Measurements from ENCODE around the gene ST7.

Gene ST7

DNA sequence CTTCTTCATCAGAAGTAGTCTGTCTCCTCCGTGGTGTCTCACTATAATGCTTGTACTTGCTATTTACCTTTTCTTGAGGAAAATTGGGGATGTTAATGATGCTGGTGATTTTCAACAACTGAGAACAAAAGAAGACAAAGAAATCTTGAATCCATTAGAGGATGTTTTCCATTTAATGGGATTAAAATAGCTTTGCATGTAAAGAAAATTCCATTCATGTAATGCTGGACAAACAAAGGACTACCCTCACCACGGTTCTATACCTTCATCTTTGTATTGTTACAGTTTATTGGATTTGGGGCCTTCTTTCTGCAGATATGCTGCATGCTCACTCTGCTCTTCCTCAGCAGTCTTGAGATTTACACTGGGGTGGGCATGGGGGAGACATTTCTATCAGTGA, 241.1 kb downstream of the ST7 start:
- no peak for TF ChIP-seq MYC (IDR thresholded peaks at IDR 0.05; ENCODE audit: low read depth, low read length)
- TF ChIP-seq, protein P1, sequence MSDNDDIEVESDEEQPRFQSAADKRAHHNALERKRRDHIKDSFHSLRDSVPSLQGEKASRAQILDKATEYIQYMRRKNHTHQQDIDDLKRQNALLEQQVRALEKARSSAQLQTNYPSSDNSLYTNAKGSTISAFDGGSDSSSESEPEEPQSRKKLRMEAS (IDR thresholded peaks at IDR 0.05; ENCODE audit: low read depth, low read length): no peak
- TF ChIP-seq, protein P2, sequence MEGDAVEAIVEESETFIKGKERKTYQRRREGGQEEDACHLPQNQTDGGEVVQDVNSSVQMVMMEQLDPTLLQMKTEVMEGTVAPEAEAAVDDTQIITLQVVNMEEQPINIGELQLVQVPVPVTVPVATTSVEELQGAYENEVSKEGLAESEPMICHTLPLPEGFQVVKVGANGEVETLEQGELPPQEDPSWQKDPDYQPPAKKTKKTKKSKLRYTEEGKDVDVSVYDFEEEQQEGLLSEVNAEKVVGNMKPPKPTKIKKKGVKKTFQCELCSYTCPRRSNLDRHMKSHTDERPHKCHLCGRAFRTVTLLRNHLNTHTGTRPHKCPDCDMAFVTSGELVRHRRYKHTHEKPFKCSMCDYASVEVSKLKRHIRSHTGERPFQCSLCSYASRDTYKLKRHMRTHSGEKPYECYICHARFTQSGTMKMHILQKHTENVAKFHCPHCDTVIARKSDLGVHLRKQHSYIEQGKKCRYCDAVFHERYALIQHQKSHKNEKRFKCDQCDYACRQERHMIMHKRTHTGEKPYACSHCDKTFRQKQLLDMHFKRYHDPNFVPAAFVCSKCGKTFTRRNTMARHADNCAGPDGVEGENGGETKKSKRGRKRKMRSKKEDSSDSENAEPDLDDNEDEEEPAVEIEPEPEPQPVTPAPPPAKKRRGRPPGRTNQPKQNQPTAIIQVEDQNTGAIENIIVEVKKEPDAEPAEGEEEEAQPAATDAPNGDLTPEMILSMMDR (IDR thresholded peaks at IDR 0.05; ENCODE audit: low read depth, low read length): no peak
- no peak for TF ChIP-seq POLR2A (IDR thresholded peaks at IDR 0.05; ENCODE audit: extremely low read depth, insufficient read length)
- H3K4me3 ChIP-seq (ENCODE audit: low read depth, low read length): no peak overlapping the region
- no peak for DNase-seq (ENCODE audit: low read depth)

DNA sequence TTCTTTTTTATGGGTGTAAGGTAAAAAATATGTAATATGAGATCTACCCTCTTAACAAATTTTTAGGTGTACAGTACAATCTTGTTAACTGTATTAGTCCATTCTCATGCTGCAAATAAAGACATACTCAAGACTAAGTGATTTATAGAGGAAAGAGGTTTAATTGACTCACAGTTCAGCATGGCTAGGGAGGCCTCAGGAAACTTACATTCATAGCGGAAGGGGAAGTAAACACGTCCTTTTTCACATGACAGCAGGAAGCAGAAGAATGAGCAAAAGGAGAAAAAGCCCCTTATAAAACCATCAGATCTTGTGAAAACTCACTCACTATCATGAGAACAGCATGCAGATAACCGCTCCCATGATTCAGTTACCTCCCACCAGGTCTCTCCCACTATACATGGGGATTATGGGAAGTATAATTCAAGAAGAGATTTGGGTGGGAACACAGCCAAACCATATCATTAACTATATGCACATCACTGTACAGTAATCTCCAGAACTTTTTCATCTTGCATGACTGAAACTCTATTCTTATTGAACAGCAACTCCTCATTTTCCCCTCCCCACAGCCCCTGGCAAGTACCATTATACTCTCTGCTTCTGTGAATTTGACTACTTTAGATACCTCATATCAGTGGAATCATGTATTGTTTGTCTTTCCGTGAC, 242.2 kb downstream of the ST7 start:
- no peak overlapping the region for H3K4me3 ChIP-seq (ENCODE audit: low read depth, low read length)
- TF ChIP-seq POLR2A (IDR thresholded peaks at IDR 0.05; ENCODE audit: extremely low read depth, insufficient read length) (no peak), MYC (IDR thresholded peaks at IDR 0.05; ENCODE audit: low read depth, low read length) (no peak)
- TF ChIP-seq, protein P2 (IDR thresholded peaks at IDR 0.05; ENCODE audit: low read depth, low read length): no peak
- TF ChIP-seq, protein P1 (IDR thresholded peaks at IDR 0.05; ENCODE audit: low read depth, low read length): no peak
- peak; percentile 12 for DNase-seq (ENCODE audit: low read depth)

- no peak for DNase-seq (ENCODE audit: low read depth)
- TF ChIP-seq POLR2A (IDR thresholded peaks at IDR 0.05; ENCODE audit: extremely low read depth, insufficient read length) (no peak), MYC (IDR thresholded peaks at IDR 0.05; ENCODE audit: low read depth, low read length) (no peak)
- H3K4me3 ChIP-seq (ENCODE audit: low read depth, low read length): no peak overlapping the region
Observed at GRCh38 chr7:117200132-117200531, 246.8 kb downstream of the ST7 start.

DNA sequence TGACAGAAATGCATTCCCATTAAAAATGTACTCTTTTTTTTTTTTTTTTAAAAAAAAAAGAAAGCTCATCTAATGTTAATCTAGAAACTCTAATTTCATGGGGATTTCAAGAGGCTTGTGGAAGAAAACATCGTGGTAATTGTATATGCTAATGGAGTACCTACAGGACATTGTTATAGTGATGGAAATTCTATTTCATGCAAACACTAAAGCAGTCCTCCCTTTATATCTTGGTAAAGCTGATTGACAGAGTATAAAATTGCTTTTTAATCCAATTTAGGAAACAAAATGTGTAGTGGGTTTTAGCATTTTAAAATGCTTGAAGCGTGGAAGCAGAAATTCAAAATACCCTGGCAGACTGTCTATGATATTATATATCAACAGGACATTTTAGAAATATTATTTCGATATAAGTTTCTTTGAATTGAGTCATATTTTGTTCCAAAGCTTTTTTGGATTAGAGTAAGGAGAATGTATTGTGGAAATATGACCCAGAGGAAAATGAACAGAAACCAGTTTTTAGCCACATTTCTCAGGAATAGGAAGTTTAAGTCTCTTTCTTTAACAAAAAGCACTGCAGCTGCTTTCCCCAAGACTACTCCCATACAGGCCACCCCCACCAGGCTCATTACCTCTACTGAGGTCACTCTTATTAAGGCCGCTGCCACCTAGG, 247.6 kb downstream of the ST7 start:
- TF ChIP-seq MYC (IDR thresholded peaks at IDR 0.05; ENCODE audit: low read depth, low read length) (no peak), POLR2A (IDR thresholded peaks at IDR 0.05; ENCODE audit: extremely low read depth, insufficient read length) (no peak)
- TF ChIP-seq, protein P2 (IDR thresholded peaks at IDR 0.05; ENCODE audit: low read depth, low read length): no peak
- TF ChIP-seq, protein P1 (IDR thresholded peaks at IDR 0.05; ENCODE audit: low read depth, low read length): no peak
- no peak overlapping the region for H3K4me3 ChIP-seq (ENCODE audit: low read depth, low read length)
- DNase-seq (ENCODE audit: low read depth): no peak

GRCh38 chr7:117202511-117202910, 249.2 kb downstream of the ST7 start:
- DNase-seq (ENCODE audit: low read depth): no peak
- no peak overlapping the region for H3K4me3 ChIP-seq (ENCODE audit: low read depth, low read length)
- TF ChIP-seq, protein P1 (IDR thresholded peaks at IDR 0.05; ENCODE audit: low read depth, low read length): no peak
- TF ChIP-seq, protein P2 (IDR thresholded peaks at IDR 0.05; ENCODE audit: low read depth, low read length): no peak
- no peak for TF ChIP-seq POLR2A (IDR thresholded peaks at IDR 0.05; ENCODE audit: extremely low read depth, insufficient read length)
- no peak for TF ChIP-seq MYC (IDR thresholded peaks at IDR 0.05; ENCODE audit: low read depth, low read length)

DNA sequence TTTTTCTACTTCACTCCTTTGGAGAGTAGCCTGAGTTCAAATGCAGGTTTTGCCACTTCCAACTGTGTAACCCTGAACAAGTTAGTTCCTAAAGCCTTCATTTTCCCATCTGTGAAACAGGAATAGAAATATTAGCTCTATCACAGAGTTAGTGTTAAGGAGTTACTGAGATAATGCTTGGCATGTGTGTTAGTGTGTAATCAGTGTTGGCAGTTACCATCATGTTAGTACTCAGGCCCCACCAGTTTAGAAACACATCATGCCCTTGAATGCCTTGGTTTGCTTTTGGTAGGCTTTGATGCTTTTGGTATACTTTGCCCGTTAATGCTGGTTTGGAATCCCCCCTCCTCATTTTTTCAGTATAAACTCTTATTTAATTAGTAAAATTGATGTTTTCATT, 249.9 kb downstream of the ST7 start:
- no peak for DNase-seq (ENCODE audit: low read depth)
- H3K4me3 ChIP-seq (ENCODE audit: low read depth, low read length): no peak overlapping the region
- TF ChIP-seq, protein P1 (IDR thresholded peaks at IDR 0.05; ENCODE audit: low read depth, low read length): no peak
- TF ChIP-seq POLR2A (IDR thresholded peaks at IDR 0.05; ENCODE audit: extremely low read depth, insufficient read length): no peak
- TF ChIP-seq, protein P2 (IDR thresholded peaks at IDR 0.05; ENCODE audit: low read depth, low read length): no peak
- no peak for TF ChIP-seq MYC (IDR thresholded peaks at IDR 0.05; ENCODE audit: low read depth, low read length)
